Fibroblast of lung (primary cell): ENCODE results near the gene PHLDA2.

Source experiments
- CTCF ChIP-seq, 2 donors: IDR thresholded peaks in 1 of 2; conservative IDR thresholded peaks in 1 of 2; 1 replicate in 1 of 2; 2 replicates in 1 of 2; pipeline ENCODE4 v1.5.1; 2011 to 2012; ENCODE audit warnings: low read length in 2 of 2, control low read depth in 1 of 2, inconsistent platforms in 1 of 2, low read depth in 1 of 2, mild to moderate bottlenecking in 1 of 2
- EZH2 ChIP-seq: IDR thresholded peaks from 2 replicates; pipeline ENCODE4 v1.5.1; 2012; ENCODE audit warnings: low read length, control low read depth, mild to moderate bottlenecking; ENCODE audit errors: missing control alignments

- no peak for TF ChIP-seq CTCF (conservative IDR thresholded peaks at IDR 0.05 in 1 of 2, IDR thresholded peaks at IDR 0.05 in 1 of 2; ENCODE audit: low read depth in 1 of 2, low read length in 2 of 2)
- TF ChIP-seq EZH2 = no peak
Observed at GRCh38 chr11:2945031-2945756, 16.0 kb upstream of the PHLDA2 start.
